ACHN (cell line): ENCODE data around the gene ALS2.
A peak's percentile ranks its signal among the peaks of the same experiment; 100 is the strongest.
"Not testable (repeated sequence)": the region's sequence is repeated elsewhere in the genome, so short reads cannot be mapped to it uniquely, and the experiment has no call there.

Experiments used
- DNase-seq: peaks from one replicate; pipeline ENCODE4 v3.0.0-alpha.2; 2015
- in situ Hi-C: cut with HindIII; loops from 2 replicates; pipeline ENCODE4 v1.10.0; 2017; ENCODE audit warnings: low sequenced_read_pairs, low pct_ligation_motif_present, low pct_unique_long_range_greater_than_20kb

ALS2 gene

GRCh38 chr2:201701646-201702045 lies 79.1 kb downstream of the ALS2 start:
- in situ Hi-C loops, result no loop called here
- no peak for DNase-seq

- no peak for DNase-seq
- in situ Hi-C loops, result no loop called here
Observed at GRCh38 chr2:201699416-201699815, 81.3 kb downstream of the ALS2 start.

DNA sequence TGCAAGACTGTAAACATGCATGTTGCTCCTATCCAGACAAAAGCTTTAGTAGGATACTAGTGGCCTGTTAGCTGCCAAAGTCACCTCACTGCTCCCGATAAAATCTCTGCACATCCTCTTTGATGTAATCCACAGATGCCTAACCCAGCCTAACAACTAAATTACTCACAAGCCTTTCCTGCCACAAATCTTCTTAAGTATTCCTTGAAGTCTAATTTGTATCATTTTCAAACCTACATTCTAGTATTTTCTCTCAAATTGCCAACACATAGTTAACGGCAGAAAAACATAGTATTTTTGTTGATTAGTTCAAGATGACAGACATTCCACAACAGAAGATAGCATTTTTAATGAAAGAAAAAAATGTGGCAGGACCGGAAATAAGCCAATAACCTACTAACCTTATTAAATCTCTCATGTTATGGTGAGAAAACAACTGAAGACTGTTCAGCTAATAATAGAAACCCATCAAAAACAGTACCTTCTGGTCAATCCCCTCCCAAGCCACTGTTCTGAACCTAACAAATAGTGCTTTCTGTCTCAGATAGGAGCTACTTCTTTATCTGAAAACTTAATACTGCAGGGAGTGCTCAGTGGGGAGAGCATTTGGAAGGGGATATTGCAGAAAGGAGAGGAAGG lies 82.0 kb downstream of the ALS2 start, which contains the start of gene MPP4:
Gene MPP4, minus strand, starts transcription at position 57 of the 639 bp plus-strand sequence. CDS start 4,690 bp downstream, outside the sequence.
- DNase-seq, result peak; percentile 11
- in situ Hi-C loops, result no loop called here

DNA sequence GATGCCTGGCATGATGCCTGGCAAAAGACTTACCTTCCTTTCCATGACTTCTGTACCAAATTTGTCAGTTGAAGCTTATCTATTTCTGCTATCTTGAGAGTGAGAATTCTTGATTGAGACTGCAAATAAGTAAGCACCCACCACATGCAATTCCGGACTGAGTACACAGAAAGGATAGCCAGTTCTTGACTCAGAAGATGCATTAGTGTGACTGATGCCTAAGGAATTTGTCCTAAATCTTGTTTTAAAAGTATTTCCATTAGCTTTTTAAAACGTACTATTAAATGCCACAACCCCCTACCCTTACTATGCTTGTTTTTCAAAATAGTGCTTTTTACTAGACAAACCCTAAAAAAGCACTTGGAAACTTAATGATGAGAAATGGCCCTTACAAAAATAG lies 82.8 kb downstream of the ALS2 start:
- DNase-seq, result peak; percentile 57
- in situ Hi-C loops, result no loop called here

DNA sequence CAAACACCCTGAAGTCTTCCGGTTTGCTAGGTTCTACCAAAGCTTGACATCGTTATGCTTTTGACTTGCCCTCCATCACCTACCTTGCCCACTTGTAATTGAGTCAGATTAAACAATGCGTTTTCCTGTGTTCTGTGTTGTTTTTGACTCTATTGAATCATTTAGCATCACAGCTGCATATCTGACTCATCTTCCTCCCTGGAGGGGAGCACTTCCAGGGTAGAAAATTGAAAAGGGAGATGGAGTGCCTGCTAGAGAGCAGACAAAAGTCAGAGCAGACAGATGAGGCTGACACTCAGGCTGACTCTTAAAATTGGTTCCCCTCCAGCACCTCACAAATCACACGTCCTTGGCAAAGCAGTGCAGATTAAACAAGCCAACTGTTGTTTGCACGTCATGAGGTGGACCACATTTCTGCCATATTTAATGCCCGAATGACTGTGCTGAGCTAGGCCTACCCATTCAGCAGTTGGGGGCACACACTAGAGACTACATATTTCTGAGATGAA lies 84.5 kb downstream of the ALS2 start:
- peak; percentile 25 for DNase-seq
- in situ Hi-C loops, result no loop called here

DNA sequence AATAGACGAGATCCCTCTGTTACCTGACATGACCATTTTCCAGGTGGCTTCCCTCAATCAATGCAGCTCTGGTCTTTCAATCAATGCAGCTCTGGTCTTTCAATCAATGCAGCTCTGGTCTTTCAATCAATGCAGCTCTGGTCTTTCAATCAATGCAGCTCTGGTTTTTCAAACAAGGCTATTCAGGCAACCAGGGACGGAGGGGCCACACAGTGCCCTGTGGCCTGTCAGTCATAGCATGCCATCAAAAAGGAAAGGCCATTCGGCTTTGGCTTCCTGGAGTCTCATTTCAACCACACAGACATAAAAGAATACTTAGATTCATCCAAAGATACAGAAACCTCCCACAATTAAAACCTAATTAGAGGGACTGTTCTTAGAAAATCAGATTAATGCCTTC lies 95.6 kb downstream of the ALS2 start:
- in situ Hi-C loops, result no loop called here

GRCh38 chr2:201680743-201681142 lies 100.0 kb downstream of the ALS2 start:
- in situ Hi-C loops, result no loop called here
- DNase-seq, result peak; percentile 21

More for the DNA sequence above, 95.6 kb downstream of the ALS2 start:
- no peak for DNase-seq

GRCh38 chr2:201678401-201678800 lies 102.3 kb downstream of the ALS2 start:
- in situ Hi-C loops, result no loop called here
- DNase-seq, result no peak

GRCh38 chr2:201675454-201675853 lies 105.3 kb downstream of the ALS2 start:
- no peak for DNase-seq
- in situ Hi-C loops, result no loop called here

GRCh38 chr2:201674794-201675193 lies 105.9 kb downstream of the ALS2 start:
- in situ Hi-C loops, result no loop called here
- no peak for DNase-seq

- no peak for DNase-seq
- in situ Hi-C loops, result no loop called here
Observed at GRCh38 chr2:201674298-201674697, 106.4 kb downstream of the ALS2 start.

DNA sequence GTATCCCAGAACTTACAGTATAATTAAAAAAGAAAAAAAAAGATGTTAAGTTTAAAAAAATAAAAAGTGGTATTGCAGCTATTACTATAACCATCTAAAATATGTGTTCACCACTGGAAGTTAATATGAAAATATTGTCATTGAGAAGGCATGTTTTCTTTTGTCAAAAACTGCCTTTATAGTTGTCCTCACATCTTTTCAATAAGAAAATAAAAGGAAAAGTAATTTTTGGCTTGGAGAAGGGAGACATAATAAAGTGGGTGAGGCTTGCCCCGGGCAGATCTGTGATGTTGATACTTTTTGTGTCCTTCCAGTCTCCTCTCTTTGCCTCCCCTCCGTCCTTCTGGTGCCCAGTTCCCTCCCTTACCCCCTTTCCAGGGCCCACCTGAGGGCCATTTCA lies 107.2 kb downstream of the ALS2 start:
- in situ Hi-C loops, result no loop called here

GRCh38 chr2:201671205-201671604 lies 109.5 kb downstream of the ALS2 start:
- in situ Hi-C loops, DNase-seq: not testable (repeated sequence)

More for the DNA sequence above, 107.2 kb downstream of the ALS2 start:
- no peak for DNase-seq

DNA sequence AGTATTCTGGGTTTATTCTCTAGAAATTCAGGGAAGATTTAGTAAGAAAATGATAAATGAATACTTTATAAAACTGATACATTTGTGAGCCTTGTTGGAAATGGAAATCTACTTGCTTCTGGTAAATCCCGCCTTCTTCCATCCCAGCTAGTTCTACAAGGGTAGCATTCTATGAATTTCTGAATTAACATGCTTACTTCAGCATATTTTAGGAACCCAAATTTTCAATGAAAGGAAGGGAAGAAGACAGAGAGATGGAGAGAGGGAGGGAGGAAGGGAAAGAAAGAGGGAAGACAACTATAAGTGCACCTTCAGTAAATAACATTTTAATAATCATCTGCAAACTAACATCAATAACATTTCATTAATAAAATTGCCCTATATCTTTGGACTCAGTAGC lies 110.9 kb downstream of the ALS2 start:
- DNase-seq, result no peak
- in situ Hi-C loops, result no loop called here

GRCh38 chr2:201668402-201668910 lies 112.3 kb downstream of the ALS2 start:
- in situ Hi-C loops, result no loop called here
- DNase-seq, result no peak

DNA sequence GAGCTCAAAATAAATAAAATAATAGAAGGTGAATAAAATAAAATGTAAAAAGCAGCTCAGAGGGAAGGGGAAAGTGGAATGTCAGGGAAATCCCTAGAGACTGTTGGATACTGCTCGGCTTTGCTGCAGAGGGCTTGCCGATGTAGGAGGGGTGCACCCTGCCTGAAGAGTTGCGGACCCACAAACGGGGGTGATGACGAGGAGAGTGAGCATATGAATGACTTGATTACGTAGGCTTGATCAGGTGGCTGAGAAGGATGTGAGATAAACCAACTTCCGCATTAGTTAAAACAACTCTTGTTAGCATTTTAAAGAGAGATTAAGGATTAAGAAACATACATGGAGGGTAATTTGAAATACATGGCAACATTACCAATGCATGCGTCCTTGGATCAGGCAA lies 116.4 kb downstream of the ALS2 start:
- no peak for DNase-seq
- in situ Hi-C loops, result no loop called here

- in situ Hi-C loops, result no loop called here
Observed at GRCh38 chr2:201661366-201661765, 119.4 kb downstream of the ALS2 start.

DNA sequence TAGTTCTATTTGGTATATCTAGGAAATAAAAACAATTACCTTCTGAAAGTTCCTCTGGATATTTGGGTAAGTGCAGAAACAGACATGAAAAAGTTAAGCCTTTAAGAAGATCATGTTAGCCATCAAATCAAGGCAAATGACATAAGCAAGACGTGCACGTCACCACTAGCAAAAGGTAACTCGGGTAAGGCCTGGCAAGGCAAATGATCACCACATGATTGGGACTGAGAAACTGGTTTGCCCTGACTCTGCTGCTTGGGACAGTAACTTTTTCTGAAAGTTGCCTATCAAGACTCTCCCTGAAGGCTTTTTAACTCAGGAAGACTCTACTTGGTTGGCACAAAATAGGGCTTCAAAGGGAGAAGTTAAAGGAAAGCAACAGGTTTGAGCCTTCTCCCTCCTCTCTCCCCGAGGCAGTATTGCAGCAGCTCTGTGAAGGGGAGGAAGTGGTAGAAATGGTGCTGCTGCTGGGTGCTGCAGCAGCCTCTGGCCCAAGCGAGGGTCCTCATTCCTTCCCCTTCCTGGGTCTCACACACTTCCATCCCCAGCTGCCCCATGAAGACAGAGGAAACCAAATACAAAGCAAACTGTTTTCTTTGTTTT lies 120.3 kb downstream of the ALS2 start:
- in situ Hi-C loops, result no loop called here
- no peak for DNase-seq

More at GRCh38 chr2:201661366-201661765, 119.4 kb downstream of the ALS2 start:
- no peak for DNase-seq

DNA sequence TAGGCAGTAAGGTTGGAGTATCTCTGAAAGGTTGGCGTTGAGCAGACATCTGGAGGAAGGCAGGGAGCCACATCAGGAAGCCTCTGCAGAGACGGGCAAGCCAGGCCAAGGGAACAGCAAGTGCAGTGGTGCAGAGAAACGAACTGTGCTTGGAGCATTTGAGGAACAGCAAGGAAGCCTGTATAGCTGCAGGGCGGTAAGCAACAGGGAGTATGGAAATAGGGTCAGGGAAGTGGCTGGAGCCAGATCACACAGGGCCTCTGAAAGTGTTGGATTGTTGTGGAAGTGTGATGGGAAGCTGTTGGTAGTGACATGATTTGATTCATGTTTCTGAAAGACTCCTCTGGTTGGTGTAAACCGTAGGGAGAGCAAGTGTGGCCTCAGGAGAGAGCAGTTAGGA lies 124.0 kb downstream of the ALS2 start:
- in situ Hi-C loops, result no loop called here
- DNase-seq, result no peak

- in situ Hi-C loops, result no loop called here
- DNase-seq, result no peak
Observed at GRCh38 chr2:201656102-201656501, 124.6 kb downstream of the ALS2 start.
